ENCODE results near the gene ATP8A2.

ATP8A2 gene

DNA sequence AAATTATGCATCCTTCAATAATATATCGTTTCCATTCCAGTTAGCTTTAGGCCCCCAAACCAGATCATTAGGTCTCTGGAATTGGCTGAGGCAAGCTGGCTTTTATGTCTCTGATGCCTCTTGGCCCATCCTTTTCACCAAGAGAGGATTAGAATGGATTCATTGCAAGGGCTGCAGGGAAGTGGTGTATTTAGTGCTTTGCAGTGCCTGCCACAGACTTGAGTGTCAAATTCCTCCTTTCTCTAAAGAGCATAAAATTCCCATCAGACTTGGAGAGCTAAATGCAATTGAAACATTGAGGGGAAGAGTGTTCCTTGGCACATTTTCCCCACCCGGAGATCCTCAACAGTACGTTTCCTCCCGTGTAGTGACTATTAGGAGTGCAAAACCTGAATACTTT is 302.6 kb downstream of the ATP8A2 start:
- no peak for DNase-seq (ENCODE audit: low read depth, low spot score)
- TF ChIP-seq, protein P1, sequence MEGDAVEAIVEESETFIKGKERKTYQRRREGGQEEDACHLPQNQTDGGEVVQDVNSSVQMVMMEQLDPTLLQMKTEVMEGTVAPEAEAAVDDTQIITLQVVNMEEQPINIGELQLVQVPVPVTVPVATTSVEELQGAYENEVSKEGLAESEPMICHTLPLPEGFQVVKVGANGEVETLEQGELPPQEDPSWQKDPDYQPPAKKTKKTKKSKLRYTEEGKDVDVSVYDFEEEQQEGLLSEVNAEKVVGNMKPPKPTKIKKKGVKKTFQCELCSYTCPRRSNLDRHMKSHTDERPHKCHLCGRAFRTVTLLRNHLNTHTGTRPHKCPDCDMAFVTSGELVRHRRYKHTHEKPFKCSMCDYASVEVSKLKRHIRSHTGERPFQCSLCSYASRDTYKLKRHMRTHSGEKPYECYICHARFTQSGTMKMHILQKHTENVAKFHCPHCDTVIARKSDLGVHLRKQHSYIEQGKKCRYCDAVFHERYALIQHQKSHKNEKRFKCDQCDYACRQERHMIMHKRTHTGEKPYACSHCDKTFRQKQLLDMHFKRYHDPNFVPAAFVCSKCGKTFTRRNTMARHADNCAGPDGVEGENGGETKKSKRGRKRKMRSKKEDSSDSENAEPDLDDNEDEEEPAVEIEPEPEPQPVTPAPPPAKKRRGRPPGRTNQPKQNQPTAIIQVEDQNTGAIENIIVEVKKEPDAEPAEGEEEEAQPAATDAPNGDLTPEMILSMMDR (IDR thresholded peaks at IDR 0.05; ENCODE audit: low read depth, low read length) = no peak
- in situ Hi-C loops (cut with HindIII; ENCODE audit: low sequenced_read_pairs) = no loop called here
- H3K4me3 ChIP-seq (ENCODE audit: low read depth, low read length) = no peak overlapping the region

DNA sequence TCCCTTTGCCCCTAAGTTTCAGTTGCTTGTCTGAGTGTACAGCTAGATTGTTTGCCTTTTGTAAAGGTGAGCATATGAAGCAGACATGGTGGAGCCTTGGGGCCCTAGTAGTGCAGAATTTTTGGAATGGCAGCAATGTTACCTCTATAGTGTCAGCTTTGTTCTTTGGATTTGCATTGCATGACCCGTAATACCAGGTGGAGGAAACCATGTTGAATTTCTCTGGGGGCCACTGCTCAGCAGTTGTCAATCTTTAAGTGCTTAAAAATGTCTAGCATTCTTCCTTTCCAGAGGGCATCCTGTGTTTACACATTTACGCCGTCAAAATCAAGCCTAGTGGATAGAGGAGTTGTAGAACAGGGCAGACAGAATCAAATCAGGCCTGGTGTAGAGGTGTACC is 303.3 kb downstream of the ATP8A2 start:
- H3K4me3 ChIP-seq (ENCODE audit: low read depth, low read length) = no peak overlapping the region
- in situ Hi-C loops (cut with HindIII; ENCODE audit: low sequenced_read_pairs) = no loop called here
- no peak for DNase-seq (ENCODE audit: low read depth, low spot score)
- TF ChIP-seq, protein P1 (IDR thresholded peaks at IDR 0.05; ENCODE audit: low read depth, low read length) = no peak

DNA sequence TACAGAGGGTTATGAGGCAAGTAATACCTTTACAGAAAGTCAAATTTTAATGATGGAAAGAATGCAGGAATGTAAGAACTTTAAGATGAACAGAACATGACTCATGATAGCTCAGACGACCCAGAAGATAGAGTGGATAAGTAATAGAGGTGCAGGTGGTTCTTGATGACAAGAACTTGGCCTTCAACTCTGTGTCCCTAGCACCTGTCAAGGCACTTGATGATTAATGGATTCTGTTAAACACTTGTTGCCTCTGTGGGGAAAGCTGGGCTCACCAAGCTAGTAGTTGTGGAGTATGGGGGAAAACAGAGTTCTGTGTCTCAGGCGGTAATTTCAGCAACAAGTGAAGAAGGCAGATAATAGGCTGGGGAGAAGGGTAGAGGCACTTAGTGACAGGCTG is 306.2 kb downstream of the ATP8A2 start:
- in situ Hi-C loops (cut with HindIII; ENCODE audit: low sequenced_read_pairs) = no loop called here
- TF ChIP-seq, protein P1 (IDR thresholded peaks at IDR 0.05; ENCODE audit: low read depth, low read length) = no peak

DNA sequence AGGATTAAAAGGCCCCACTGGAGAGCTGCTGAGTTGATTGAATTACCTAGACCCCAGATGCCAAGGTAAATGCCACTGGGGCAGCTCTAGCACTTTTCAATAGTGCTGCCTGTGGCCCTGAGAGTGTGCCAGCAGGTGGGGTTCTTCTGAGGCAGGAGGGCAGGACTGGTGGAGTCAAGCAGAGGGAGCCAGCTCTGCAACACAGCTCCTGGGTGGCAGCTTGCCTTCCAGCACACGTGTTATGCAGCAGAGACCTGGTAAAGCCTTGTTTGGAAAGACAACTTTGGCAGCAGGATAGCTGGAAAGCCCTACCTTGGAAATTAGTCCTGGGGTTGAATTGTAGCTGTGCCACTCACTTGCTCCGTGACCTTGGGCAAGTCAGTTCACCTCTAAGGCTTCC is 306.6 kb downstream of the ATP8A2 start:
- H3K4me3 ChIP-seq (ENCODE audit: low read depth, low read length) = no peak overlapping the region
- TF ChIP-seq, protein P1 (IDR thresholded peaks at IDR 0.05; ENCODE audit: low read depth, low read length) = peak; percentile 2
- in situ Hi-C loops (cut with HindIII; ENCODE audit: low sequenced_read_pairs) = no loop called here
- DNase-seq (ENCODE audit: low read depth, low spot score) = no peak

More for the DNA sequence above, 306.2 kb downstream of the ATP8A2 start:
- no peak overlapping the region for H3K4me3 ChIP-seq (ENCODE audit: low read depth, low read length)
- DNase-seq (ENCODE audit: low read depth, low spot score) = no peak

DNA sequence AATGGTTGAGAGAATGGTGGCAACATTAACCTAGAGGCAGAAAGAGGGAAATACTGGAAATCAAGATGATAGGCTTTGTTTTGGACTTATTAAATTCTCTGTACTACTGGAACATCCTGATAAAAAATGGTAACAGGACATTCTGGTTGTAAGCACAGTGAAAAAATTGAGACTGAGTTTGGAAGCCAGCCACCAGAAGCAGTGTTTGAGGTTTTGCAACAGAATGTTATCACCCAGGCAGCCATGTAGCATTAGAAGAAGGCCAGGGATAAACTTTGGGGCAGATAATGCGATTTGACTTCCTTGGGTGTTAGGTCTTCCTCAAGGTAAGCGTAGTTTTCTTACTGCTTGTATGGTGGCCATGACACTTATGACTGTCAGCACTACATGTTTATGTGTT is 307.4 kb downstream of the ATP8A2 start:
- in situ Hi-C loops (cut with HindIII; ENCODE audit: low sequenced_read_pairs) = no loop called here

DNA sequence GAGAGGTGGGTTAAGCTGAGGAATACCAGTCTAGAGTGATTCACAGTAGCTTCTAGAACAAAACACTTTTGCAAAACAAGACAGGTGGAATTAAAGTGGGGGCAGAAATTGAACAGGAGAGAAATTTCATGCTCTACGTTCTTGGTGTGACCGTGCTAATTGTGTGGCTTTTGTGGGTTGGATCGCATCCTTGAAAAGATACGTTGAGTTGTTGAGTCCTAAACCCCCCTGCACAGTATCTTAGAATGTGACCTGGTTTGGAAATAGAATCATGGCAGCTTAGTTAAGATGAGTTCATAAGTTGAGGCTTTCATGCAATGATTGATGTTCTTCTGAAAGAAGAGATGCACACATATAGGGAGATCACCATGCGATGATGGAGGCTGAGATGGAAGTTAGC is 308.2 kb downstream of the ATP8A2 start:
- no peak overlapping the region for H3K4me3 ChIP-seq (ENCODE audit: low read depth, low read length)
- no peak for DNase-seq (ENCODE audit: low read depth, low spot score)
- in situ Hi-C loops (cut with HindIII; ENCODE audit: low sequenced_read_pairs) = no loop called here
- TF ChIP-seq, protein P1 (IDR thresholded peaks at IDR 0.05; ENCODE audit: low read depth, low read length) = no peak

More for the DNA sequence above, 307.4 kb downstream of the ATP8A2 start:
- H3K4me3 ChIP-seq (ENCODE audit: low read depth, low read length) = no peak overlapping the region
- no peak for DNase-seq (ENCODE audit: low read depth, low spot score)
- TF ChIP-seq, protein P1 (IDR thresholded peaks at IDR 0.05; ENCODE audit: low read depth, low read length) = no peak

DNA sequence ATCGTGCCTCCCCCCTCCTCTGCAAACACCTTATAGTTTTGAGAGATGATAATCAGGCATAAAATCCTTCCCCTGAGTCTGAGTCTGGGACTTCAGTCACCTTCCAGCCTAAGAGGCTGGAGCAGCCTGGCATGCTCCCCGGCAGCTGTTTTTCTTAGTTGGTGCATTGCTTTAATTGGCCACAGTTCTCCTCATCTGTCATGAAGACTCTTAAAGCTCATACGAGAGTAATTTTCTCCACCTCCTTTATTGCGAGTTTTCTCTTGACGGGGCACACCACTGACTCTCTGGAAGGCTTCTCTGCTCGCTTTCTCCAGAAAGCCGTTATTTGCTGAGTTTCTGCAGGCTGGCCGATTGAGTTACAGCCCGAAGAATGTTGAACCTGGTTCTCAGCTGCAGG is 310.5 kb downstream of the ATP8A2 start:
- TF ChIP-seq, protein P1 (IDR thresholded peaks at IDR 0.05; ENCODE audit: low read depth, low read length) = no peak
- no peak overlapping the region for H3K4me3 ChIP-seq (ENCODE audit: low read depth, low read length)
- in situ Hi-C loops (cut with HindIII; ENCODE audit: low sequenced_read_pairs) = no loop called here
- no peak for DNase-seq (ENCODE audit: low read depth, low spot score)
